ENCODE measurements around the gene TMEM256.

DNA sequence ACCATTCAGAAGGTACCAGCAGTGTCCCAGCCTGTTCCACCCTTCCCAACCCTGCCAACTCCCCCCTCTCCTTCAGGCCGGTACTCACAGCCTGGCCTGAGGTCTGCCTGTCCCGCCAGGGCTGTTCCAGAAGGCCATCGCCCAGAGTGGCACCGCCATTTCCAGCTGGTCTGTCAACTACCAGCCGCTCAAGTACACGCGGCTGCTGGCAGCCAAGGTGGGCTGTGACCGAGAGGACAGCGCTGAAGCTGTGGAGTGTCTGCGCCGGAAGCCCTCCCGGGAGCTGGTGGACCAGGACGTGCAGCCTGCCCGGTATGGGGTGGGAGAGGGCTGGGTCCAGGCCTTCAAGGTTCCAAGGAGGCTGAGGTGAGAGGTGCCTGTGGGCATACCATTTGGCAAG lies 10.9 kb upstream of the TMEM256 start:
- TF ChIP-seq FOXP2 (optimal IDR thresholded peaks at IDR 0.05; ENCODE audit: borderline replicate concordance, extremely low read depth, extremely low read length, insufficient read depth) (no peak), TAF1 (IDR thresholded peaks at IDR 0.05; ENCODE audit: borderline replicate concordance, insufficient read depth, low read length) (no peak), POLR2AphosphoS5 (IDR thresholded peaks at IDR 0.05; ENCODE audit: low read depth, low read length) (no peak), SIN3A (IDR thresholded peaks at IDR 0.05; ENCODE audit: borderline replicate concordance, insufficient read depth, low read length) (no peak)
- TF ChIP-seq, protein P1, sequence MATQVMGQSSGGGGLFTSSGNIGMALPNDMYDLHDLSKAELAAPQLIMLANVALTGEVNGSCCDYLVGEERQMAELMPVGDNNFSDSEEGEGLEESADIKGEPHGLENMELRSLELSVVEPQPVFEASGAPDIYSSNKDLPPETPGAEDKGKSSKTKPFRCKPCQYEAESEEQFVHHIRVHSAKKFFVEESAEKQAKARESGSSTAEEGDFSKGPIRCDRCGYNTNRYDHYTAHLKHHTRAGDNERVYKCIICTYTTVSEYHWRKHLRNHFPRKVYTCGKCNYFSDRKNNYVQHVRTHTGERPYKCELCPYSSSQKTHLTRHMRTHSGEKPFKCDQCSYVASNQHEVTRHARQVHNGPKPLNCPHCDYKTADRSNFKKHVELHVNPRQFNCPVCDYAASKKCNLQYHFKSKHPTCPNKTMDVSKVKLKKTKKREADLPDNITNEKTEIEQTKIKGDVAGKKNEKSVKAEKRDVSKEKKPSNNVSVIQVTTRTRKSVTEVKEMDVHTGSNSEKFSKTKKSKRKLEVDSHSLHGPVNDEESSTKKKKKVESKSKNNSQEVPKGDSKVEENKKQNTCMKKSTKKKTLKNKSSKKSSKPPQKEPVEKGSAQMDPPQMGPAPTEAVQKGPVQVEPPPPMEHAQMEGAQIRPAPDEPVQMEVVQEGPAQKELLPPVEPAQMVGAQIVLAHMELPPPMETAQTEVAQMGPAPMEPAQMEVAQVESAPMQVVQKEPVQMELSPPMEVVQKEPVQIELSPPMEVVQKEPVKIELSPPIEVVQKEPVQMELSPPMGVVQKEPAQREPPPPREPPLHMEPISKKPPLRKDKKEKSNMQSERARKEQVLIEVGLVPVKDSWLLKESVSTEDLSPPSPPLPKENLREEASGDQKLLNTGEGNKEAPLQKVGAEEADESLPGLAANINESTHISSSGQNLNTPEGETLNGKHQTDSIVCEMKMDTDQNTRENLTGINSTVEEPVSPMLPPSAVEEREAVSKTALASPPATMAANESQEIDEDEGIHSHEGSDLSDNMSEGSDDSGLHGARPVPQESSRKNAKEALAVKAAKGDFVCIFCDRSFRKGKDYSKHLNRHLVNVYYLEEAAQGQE (IDR thresholded peaks at IDR 0.05; ENCODE audit: insufficient read depth in 1 of 2, low read depth in 2 of 2, low read length in 2 of 2), result no peak
